BLaER1 treated with 17β-estradiol and CSF1 and Interleukin-3, amounts not matched to agents 10 nM and 100 nM (cell line): ENCODE results near the gene GPR31.

ENCODE experiments used
- H3K27ac ChIP-seq, 11 experiments: shearing (Covaris generic); formaldehyde crosslinking; 2 replicates each; pipeline ENCODE4 v1.8.1; 2022
- H3K27me3 ChIP-seq, 11 experiments: shearing (Covaris generic); formaldehyde crosslinking; 2 replicates each; pipeline ENCODE4 v1.8.1; 2022
- H3K36me3 ChIP-seq, 11 experiments: shearing (Covaris generic); formaldehyde crosslinking; 2 replicates each; pipeline ENCODE4 v1.8.1; 2022
- H3K4me1 ChIP-seq, 10 experiments: shearing (Covaris generic); formaldehyde crosslinking; 2 replicates each; pipeline ENCODE4 v1.8.1; 2022
- H3K4me2 ChIP-seq, 11 experiments: shearing (Covaris generic); formaldehyde crosslinking; 2 replicates each; pipeline ENCODE4 v1.8.1; 2022
- H3K4me3 ChIP-seq, 10 experiments: shearing (Covaris generic); formaldehyde crosslinking; 2 replicates each; pipeline ENCODE4 v1.8.1; 2022
- H3K9ac ChIP-seq, 11 experiments: shearing (Covaris generic); formaldehyde crosslinking; 2 replicates each; pipeline ENCODE4 v1.8.1; 2022
- H3K9me3 ChIP-seq, 11 experiments: shearing (Covaris generic); formaldehyde crosslinking; replicated peaks in 1 of 11; 2 replicates each; pipeline ENCODE4 v1.8.1; 2022
- H4K20me1 ChIP-seq, 11 experiments: shearing (Covaris generic); formaldehyde crosslinking; 2 replicates each; pipeline ENCODE4 v1.8.1; 2022
- Cebpa-rat ChIP-seq, 11 experiments: shearing (Covaris generic); IDR thresholded peaks; 2 replicates each; pipeline ENCODE4 v1.8.1; 2022

GPR31 gene

DNA sequence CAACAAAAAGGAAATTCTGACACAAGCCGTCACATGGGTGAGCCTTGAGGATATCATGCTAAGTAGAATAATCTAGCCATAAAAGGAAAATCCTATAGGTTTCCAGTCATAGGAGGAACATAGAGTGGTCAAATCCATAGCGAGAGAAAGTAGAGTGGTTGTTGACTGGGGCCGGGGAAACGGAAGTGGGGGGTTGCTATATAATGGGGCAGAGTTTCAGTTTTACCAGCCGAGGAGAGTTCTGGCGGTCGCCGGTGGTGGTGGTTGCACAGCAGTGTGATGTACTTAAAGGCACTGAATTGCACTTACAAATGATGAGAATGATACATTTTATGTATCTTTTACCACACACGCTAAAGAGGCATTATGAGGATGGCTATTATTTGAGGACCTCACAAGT is 4.9 kb downstream of the GPR31 start:
- Histone ChIP-seq H3K4me3 (no peak overlapping the region), H3K4me1 (peaks cover 40 to 56% (median 50%) of the 10 kb centered on the region in 10 experiments), H3K27me3 (peaks cover 0 to 3% (median 0%) of the 10 kb centered on the region in 11 experiments; a peak in 2 of 22 replicates), H4K20me1 (no peaks in the 10 kb centered on the region; a peak in 1 of 22 replicates), H3K36me3 (no peaks in the 10 kb centered on the region), H3K9ac (no peak overlapping the region), H3K27ac (peak overlapping the region in 2 of 11 experiments; percentile 6 to 58; a peak in 4 of 22 replicates), H3K9me3 (no peaks in the 10 kb centered on the region), H3K4me2 (peak overlapping the region in 7 of 11 experiments; percentile 7 to 75 (median 63); a peak in 12 of 22 replicates)
- no peak for TF ChIP-seq Cebpa-rat (IDR thresholded peaks at IDR 0.05)

GRCh38 chr6:167151648-167152047 is 6.1 kb downstream of the GPR31 start:
- peak overlapping the region; percentile 50 to 74 (median 63) for H3K4me2 ChIP-seq
- H3K36me3 ChIP-seq, result no peaks in the 10 kb centered on the region
- H4K20me1 ChIP-seq, result no peaks in the 10 kb centered on the region
- no peaks in the 10 kb centered on the region for H3K9me3 ChIP-seq
- no peak overlapping the region for H3K4me3 ChIP-seq
- peaks cover 44 to 58% (median 50%) of the 10 kb centered on the region in 10 experiments for H3K4me1 ChIP-seq
- H3K9ac ChIP-seq, result peak overlapping the region in 1 of 11 experiments; percentile 16; a peak in 1 of 22 replicates
- peaks cover 6 to 15% (median 8%) of the 10 kb centered on the region in 11 experiments for H3K27me3 ChIP-seq
- no peak overlapping the region for H3K27ac ChIP-seq
- peak in 1 of 11 experiments; percentile 3; a peak in 1 of 22 replicates for TF ChIP-seq Cebpa-rat (IDR thresholded peaks at IDR 0.05)

- H3K4me1 ChIP-seq, result peaks cover 49 to 63% (median 56%) of the 10 kb centered on the region in 10 experiments
- no peak for TF ChIP-seq Cebpa-rat (IDR thresholded peaks at IDR 0.05)
- no peaks in the 10 kb centered on the region for H4K20me1 ChIP-seq
- H3K36me3 ChIP-seq, result no peaks in the 10 kb centered on the region
- no peak overlapping the region for H3K27ac ChIP-seq
- H3K4me3 ChIP-seq, result no peak overlapping the region
- peak overlapping the region; percentile 50 to 74 (median 63) for H3K4me2 ChIP-seq
- peak overlapping the region in 1 of 11 experiments; percentile 16; a peak in 1 of 22 replicates for H3K9ac ChIP-seq
- peaks cover 12 to 21% (median 14%) of the 10 kb centered on the region in 11 experiments for H3K27me3 ChIP-seq
- no peaks in the 10 kb centered on the region for H3K9me3 ChIP-seq
Observed at GRCh38 chr6:167150941-167151549, 6.7 kb downstream of the GPR31 start.

DNA sequence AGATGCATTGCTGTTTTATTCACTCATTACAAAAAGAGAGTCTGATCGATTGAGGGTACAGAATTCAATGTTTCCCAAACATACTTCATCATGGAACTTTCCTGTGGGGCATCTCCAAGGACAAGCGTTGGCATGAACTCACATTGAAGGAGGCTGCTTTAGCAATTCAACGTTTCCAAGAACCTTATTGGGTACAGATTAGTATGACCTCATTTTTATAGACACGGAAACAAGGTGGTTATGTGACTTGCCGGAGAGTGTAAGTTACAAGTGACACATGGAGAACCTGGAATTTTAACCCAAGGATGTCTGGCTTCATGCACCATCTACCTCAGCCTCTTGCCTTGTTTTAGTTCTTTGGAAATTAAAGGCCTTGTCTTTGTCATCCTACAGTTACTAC is 8.8 kb downstream of the GPR31 start:
- H3K36me3 ChIP-seq, result no peaks in the 10 kb centered on the region
- peaks cover 0 to 11% (median 9%) of the 10 kb centered on the region in 11 experiments; a peak in 16 of 22 replicates for H3K9me3 ChIP-seq
- peaks cover 39 to 79% (median 70%) of the 10 kb centered on the region in 10 experiments for H3K4me1 ChIP-seq
- peaks cover 16 to 34% (median 27%) of the 10 kb centered on the region in 11 experiments for H3K27me3 ChIP-seq
- no peak overlapping the region for H3K9ac ChIP-seq
- no peak overlapping the region for H3K27ac ChIP-seq
- H4K20me1 ChIP-seq, result no peaks in the 10 kb centered on the region
- TF ChIP-seq Cebpa-rat (IDR thresholded peaks at IDR 0.05), result no peak
- H3K4me3 ChIP-seq, result no peak overlapping the region
- no peak overlapping the region for H3K4me2 ChIP-seq

DNA sequence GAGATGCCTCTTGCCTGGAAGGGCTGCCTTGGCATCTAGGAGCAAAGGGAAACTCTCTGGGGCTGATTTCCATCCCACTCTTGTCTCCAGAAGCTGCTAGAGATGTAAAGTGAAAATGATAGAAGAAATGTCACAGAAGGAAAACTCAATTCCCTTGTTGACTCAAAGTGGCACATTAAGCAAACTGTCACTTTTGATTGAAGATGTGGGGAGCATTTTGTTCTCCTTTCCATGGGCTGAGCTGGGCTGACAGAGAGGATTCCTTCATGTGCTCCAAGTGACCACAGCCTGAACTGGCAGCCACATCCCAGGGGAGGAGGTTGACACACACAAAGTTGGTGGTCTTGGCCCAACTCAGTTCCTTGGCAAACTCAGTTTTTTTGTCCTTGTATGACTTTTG is 9.8 kb downstream of the GPR31 start:
- H4K20me1 ChIP-seq, result no peaks in the 10 kb centered on the region; a peak in 1 of 22 replicates
- H3K36me3 ChIP-seq, result no peaks in the 10 kb centered on the region
- H3K9me3 ChIP-seq, result peaks cover 0 to 11% (median 9%) of the 10 kb centered on the region in 11 experiments; a peak in 16 of 22 replicates
- no peak overlapping the region for H3K4me3 ChIP-seq
- H3K27me3 ChIP-seq, result peaks cover 16 to 34% (median 27%) of the 10 kb centered on the region in 11 experiments
- H3K9ac ChIP-seq, result no peak overlapping the region
- peaks cover 29 to 73% (median 64%) of the 10 kb centered on the region in 10 experiments for H3K4me1 ChIP-seq
- TF ChIP-seq Cebpa-rat (IDR thresholded peaks at IDR 0.05), result no peak
- H3K27ac ChIP-seq, result no peak overlapping the region
- H3K4me2 ChIP-seq, result peak overlapping the region in 8 of 11 experiments; percentile 38 to 82 (median 68); a peak in 17 of 22 replicates

DNA sequence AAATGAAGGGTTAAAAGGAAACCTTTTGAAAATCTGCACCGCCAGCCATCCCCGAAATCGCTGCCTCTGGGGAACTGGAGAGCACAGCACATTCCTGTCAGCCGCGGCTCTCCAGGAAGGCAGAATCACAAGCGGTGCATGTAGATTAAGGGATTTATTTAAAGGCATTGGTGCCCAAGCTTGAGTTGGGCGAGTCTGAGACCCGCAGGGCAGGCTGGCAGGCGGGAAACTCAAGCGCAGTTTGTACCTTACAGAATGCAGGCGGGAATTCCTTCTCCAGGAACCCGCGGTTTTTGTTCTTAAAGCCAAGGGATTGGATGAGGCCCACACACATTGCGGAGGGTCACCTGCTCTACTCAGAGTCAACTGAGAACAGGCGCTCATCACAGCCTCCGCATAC is 10.8 kb downstream of the GPR31 start:
- H3K4me1 ChIP-seq, result peaks cover 20 to 71% (median 57%) of the 10 kb centered on the region in 10 experiments
- no peak overlapping the region for H3K4me3 ChIP-seq
- H3K4me2 ChIP-seq, result peak overlapping the region; percentile 9 to 82 (median 63); a peak in 17 of 22 replicates
- H3K27ac ChIP-seq, result no peak overlapping the region
- TF ChIP-seq Cebpa-rat (IDR thresholded peaks at IDR 0.05), result no peak
- H3K9me3 ChIP-seq, result peaks cover 0 to 11% (median 9%) of the 10 kb centered on the region in 11 experiments; a peak in 16 of 22 replicates
- no peaks in the 10 kb centered on the region for H3K36me3 ChIP-seq
- no peaks in the 10 kb centered on the region; a peak in 1 of 22 replicates for H4K20me1 ChIP-seq
- H3K27me3 ChIP-seq, result peaks cover 16 to 34% (median 27%) of the 10 kb centered on the region in 11 experiments
- no peak overlapping the region for H3K9ac ChIP-seq

DNA sequence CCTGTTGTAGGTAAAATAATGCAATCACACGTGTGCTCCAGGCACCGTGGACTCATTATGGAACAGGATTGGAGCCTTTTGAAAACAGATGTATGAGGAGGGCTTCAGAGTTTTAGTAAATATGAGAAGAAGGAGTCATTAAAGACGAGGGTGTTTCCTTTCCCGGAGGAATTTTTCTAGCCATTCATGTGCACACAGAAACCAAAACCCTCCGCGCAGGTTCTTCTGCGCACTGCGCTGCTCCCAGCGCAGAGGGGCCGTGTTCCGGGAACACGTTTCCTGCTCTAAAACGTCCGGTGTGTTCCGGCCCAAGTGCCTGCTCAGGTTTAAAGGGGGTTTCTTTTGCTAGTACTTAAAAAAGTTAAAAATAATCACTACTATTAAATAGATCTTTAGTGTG is 11.6 kb downstream of the GPR31 start:
- H3K4me1 ChIP-seq, result peaks cover 12 to 65% (median 51%) of the 10 kb centered on the region in 10 experiments
- H3K4me3 ChIP-seq, result no peak overlapping the region
- TF ChIP-seq Cebpa-rat (IDR thresholded peaks at IDR 0.05), result no peak
- peaks cover 0 to 11% (median 9%) of the 10 kb centered on the region in 11 experiments; a peak in 16 of 22 replicates for H3K9me3 ChIP-seq
- peaks cover 16 to 34% (median 27%) of the 10 kb centered on the region in 11 experiments for H3K27me3 ChIP-seq
- H4K20me1 ChIP-seq, result no peaks in the 10 kb centered on the region; a peak in 1 of 22 replicates
- H3K27ac ChIP-seq, result no peak overlapping the region
- no peaks in the 10 kb centered on the region for H3K36me3 ChIP-seq
- peak overlapping the region in 8 of 11 experiments; percentile 40 to 82 (median 68); a peak in 13 of 22 replicates for H3K4me2 ChIP-seq
- no peak overlapping the region for H3K9ac ChIP-seq

DNA sequence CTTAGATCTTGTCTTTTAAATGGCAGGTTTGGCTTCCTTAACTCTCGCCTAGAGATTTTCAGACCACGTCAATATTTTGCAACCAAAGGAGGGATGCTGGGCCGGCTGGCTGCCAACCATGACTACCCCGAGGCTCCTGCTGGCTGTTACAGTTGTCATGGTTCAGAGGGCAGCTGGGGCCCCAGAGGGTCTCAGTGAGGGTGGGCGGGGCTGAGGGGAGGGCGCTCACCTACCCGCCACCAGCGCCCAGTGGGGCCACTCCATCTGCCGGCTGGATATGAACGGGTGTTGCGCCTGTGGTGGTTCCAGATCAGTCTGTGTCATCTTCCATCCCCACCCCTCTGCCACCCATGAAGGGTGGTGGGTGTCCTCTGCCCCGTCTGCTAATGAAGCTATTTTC is 12.3 kb downstream of the GPR31 start:
- H3K36me3 ChIP-seq, result no peaks in the 10 kb centered on the region
- peaks cover 0 to 11% (median 9%) of the 10 kb centered on the region in 11 experiments; a peak in 16 of 22 replicates for H3K9me3 ChIP-seq
- H3K27ac ChIP-seq, result no peak overlapping the region
- H3K4me3 ChIP-seq, result no peak overlapping the region
- peaks cover 7 to 58% (median 45%) of the 10 kb centered on the region in 10 experiments; a peak in 19 of 20 replicates for H3K4me1 ChIP-seq
- no peaks in the 10 kb centered on the region; a peak in 1 of 22 replicates for H4K20me1 ChIP-seq
- H3K9ac ChIP-seq, result no peak overlapping the region
- no peak for TF ChIP-seq Cebpa-rat (IDR thresholded peaks at IDR 0.05)
- H3K4me2 ChIP-seq, result peak overlapping the region in 8 of 11 experiments; percentile 40 to 82 (median 68); a peak in 16 of 22 replicates
- peaks cover 16 to 34% (median 27%) of the 10 kb centered on the region in 11 experiments for H3K27me3 ChIP-seq

DNA sequence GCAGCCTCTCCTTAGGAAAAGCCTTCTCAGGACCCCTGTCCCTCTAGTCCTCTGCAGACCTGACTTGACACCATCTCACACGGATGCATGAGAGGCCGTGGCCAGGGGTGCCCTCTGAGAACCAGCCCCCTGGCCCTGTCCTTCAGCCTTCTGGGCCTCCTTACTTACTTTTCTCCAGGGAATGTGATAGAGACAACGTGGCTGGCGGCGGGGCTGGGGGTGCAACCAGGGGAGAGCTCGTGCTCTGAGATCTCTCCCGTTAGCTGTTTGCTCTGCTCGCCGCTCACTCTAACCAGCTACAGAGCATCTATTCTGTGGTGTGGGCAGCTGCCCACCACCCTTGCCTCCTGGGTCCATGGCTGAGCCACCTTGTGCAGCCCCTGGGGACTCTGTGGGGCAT is 14.7 kb downstream of the GPR31 start:
- Histone ChIP-seq H3K36me3 (no peaks in the 10 kb centered on the region), H3K27me3 (peaks cover 16 to 34% (median 27%) of the 10 kb centered on the region in 11 experiments), H3K4me2 (0 out of 22 replicates have a peak overlapping the region, but pooled peaks of 1 of the 11 experiments have one; percentile 1), H3K4me3 (no peak overlapping the region), H3K9me3 (peaks cover 0 to 11% (median 9%) of the 10 kb centered on the region in 11 experiments; a peak in 16 of 22 replicates), H3K27ac (no peak overlapping the region), H3K4me1 (peaks cover 7 to 51% (median 39%) of the 10 kb centered on the region in 10 experiments; a peak in 19 of 20 replicates), H4K20me1 (no peaks in the 10 kb centered on the region; a peak in 1 of 22 replicates), H3K9ac (no peak overlapping the region)
- no peak for TF ChIP-seq Cebpa-rat (IDR thresholded peaks at IDR 0.05)
